Activated naive CD4-positive, alpha-beta T cell treated with anti-CD3 and anti-CD28 coated beads for 36 hours (primary cell): ENCODE results near the gene EVL. TPM values are rescaled to one million over a fixed set of nuclear protein-coding genes. Genes with fewer than 3 reads are reported as not detected.

ENCODE experiments used
- CTCF ChIA-PET: fragments of 350-600 bp; sonication (Branson Sonifier 250); formaldehyde crosslinking; loops from one replicate; lab custom pipeline; 2021; ENCODE audit warnings: antibody characterized with exemption; lab: Charles Lee
- DNase-seq: peaks from one replicate; pipeline ENCODE4 v3.0.0-alpha.2; 2020
- H3K27ac Mint-ChIP-seq: one replicate; pipeline ENCODE4 v1.8.0; 2021; ENCODE audit warnings: mild to moderate bottlenecking, mixed read lengths
- H3K27me3 Mint-ChIP-seq: one replicate; pipeline ENCODE4 v1.8.0; 2021; ENCODE audit warnings: low read depth, mixed read lengths
- H3K36me3 Mint-ChIP-seq: one replicate; pipeline ENCODE4 v1.8.0; 2021; ENCODE audit warnings: low read depth, mixed read lengths
- H3K4me1 Mint-ChIP-seq: one replicate; pipeline ENCODE4 v1.8.0; 2021; ENCODE audit warnings: low read depth, mixed read lengths
- H3K4me3 Mint-ChIP-seq: one replicate; pipeline ENCODE4 v1.8.0; 2021; ENCODE audit warnings: mild to moderate bottlenecking, moderate library complexity, mixed read lengths
- H3K9me3 Mint-ChIP-seq: one replicate; pipeline ENCODE4 v1.8.0; 2021; ENCODE audit warnings: mixed read lengths
- intact Hi-C: fragments of 100-400 bp; cut with micrococcal nuclease; formaldehyde crosslinking; loops from one replicate; pipeline ENCODE4 v1.15.1; 2023
- total RNA-seq, 2 experiments: library from RNA; stranded (reverse); gene quantifications; one replicate each; pipeline ENCODE4 v1.2.3, GENCODE V29; 2021

The EVL gene
- total RNA-seq, 2 experiments from 2014 or later, result 173 to 175 TPM

- H3K4me1 Mint-ChIP-seq, result peaks cover 16% of the 10 kb centered on the region
- intact Hi-C loops, result no loop called here
- CTCF ChIA-PET, result interaction anchor here (0.5 kb wide), 1 partner anchor 86 kb away, joined by 3 read pairs; no protein-coding TSS in a partner anchor
- H3K27ac Mint-ChIP-seq, result peak overlapping the region; percentile 59
- DNase-seq, result no peak
- no peaks in the 10 kb centered on the region for H3K27me3 Mint-ChIP-seq
- H3K36me3 Mint-ChIP-seq, result peaks cover 5% of the 10 kb centered on the region
- H3K4me3 Mint-ChIP-seq, result no peak overlapping the region
- no peaks in the 10 kb centered on the region for H3K9me3 Mint-ChIP-seq
Measured at GRCh38 chr14:100146531-100147091, 81.4 kb downstream of the EVL start.

GRCh38 chr14:100147181-100147631, 82.0 kb downstream of the EVL start:
- H3K27me3 Mint-ChIP-seq, result no peaks in the 10 kb centered on the region
- no peaks in the 10 kb centered on the region for H3K9me3 Mint-ChIP-seq
- CTCF ChIA-PET, result no interaction called here
- peak; percentile 50 for DNase-seq
- peak overlapping the region; percentile 77 for H3K27ac Mint-ChIP-seq
- peaks cover 5% of the 10 kb centered on the region for H3K36me3 Mint-ChIP-seq
- peaks cover 16% of the 10 kb centered on the region for H3K4me1 Mint-ChIP-seq
- H3K4me3 Mint-ChIP-seq, result peak overlapping the region; percentile 60
- intact Hi-C loops, result no loop called here

- no peak for DNase-seq
- peaks cover 4% of the 10 kb centered on the region for H3K36me3 Mint-ChIP-seq
- no peak overlapping the region for H3K27ac Mint-ChIP-seq
- intact Hi-C loops, result no loop called here
- H3K4me1 Mint-ChIP-seq, result peaks cover 16% of the 10 kb centered on the region
- H3K27me3 Mint-ChIP-seq, result no peaks in the 10 kb centered on the region
- H3K9me3 Mint-ChIP-seq, result no peaks in the 10 kb centered on the region
- CTCF ChIA-PET, result no interaction called here
- no peak overlapping the region for H3K4me3 Mint-ChIP-seq
Measured at GRCh38 chr14:100147691-100148464, 82.7 kb downstream of the EVL start.

DNA sequence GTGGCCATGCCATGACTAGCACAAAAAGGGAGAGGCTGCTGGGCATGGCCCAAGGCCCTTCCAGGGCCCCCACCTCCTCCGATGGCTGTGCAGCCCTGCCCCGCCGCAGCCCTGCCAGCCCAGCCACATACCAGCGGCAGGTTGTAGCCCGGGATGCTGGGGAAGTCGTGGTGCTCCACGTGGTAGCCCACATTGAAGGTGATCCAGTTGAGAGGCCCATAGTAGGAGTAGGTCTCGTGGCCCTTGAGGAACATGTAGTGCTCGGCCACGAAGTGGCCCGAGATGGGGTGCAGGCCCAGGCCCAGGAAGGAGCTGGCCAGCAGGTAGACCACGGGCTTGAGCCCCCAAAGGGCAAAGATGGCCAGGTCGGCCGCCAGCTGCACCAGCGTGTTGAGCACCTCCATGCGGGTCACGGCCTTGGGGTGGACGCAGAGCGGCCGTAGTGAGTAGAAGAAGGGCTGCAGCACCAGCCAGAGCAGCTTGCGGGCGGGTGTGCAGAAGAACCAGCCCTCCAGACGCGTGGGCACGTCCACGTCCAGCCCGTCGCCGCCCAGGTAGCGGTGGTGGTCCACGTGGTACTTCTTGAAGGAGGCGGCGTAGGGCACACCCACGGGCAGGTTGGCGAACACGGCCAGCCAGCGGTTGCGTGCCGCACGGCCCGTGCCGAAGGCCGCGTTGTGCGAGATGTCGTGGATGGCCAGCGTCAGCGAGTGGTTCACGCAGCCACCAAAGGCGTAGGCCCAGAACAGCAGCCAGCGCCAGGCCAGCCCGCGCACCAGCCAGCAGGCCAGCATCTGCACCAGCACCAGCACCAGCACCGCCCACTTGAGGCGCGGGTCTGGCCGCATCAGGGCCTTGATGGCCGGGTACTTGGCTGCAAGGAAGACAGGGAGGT, 83.9 kb downstream of the EVL start:
- Mint-ChIP-seq H3K36me3 (no peaks in the 10 kb centered on the region), H3K4me3 (no peak overlapping the region), H3K9me3 (no peaks in the 10 kb centered on the region), H3K4me1 (peaks cover 16% of the 10 kb centered on the region), H3K27me3 (no peaks in the 10 kb centered on the region), H3K27ac (no peak overlapping the region)
- no peak for DNase-seq
- intact Hi-C loops, result no loop called here
- CTCF ChIA-PET, result no interaction called here

DNA sequence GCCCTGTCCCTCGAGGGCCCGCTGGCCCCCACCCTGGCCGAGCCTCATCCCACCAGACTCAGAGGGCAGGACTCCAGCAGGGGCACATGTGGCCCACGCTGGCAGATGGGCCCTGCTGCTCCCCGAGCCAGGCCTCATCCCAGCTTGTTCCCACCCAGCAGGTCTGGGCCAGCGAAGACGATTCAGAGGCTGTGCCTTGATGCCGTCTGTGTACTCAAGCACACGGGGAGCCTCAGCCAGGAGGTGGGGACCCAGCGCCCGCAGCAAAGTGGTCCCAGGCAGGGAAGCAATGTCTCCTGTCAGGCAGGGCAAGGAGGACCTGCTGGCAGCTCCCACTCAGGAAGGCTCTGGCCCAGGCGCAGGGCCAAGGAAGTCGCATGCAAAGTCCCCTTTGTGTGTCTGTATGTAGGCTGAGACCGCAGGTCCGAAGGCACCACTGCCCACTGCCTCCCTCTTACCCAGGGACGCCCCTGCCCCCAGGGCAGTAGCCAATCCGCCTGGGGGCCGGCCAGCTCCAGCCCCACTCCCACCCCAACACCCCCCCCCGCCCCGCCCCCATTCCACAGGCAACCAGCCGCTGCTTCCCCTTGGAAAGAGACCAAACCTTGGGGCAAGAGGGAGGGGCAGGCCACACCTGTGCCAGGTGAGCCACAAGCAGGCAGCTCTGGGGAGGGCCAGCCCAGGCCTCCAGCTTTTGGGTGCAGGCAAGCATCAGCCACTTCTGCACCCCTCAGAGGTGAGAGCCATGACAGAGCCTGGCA, 84.8 kb downstream of the EVL start:
- H3K9me3 Mint-ChIP-seq, result peaks cover 7% of the 10 kb centered on the region
- peaks cover 16% of the 10 kb centered on the region for H3K4me1 Mint-ChIP-seq
- H3K4me3 Mint-ChIP-seq, result no peak overlapping the region

DNA sequence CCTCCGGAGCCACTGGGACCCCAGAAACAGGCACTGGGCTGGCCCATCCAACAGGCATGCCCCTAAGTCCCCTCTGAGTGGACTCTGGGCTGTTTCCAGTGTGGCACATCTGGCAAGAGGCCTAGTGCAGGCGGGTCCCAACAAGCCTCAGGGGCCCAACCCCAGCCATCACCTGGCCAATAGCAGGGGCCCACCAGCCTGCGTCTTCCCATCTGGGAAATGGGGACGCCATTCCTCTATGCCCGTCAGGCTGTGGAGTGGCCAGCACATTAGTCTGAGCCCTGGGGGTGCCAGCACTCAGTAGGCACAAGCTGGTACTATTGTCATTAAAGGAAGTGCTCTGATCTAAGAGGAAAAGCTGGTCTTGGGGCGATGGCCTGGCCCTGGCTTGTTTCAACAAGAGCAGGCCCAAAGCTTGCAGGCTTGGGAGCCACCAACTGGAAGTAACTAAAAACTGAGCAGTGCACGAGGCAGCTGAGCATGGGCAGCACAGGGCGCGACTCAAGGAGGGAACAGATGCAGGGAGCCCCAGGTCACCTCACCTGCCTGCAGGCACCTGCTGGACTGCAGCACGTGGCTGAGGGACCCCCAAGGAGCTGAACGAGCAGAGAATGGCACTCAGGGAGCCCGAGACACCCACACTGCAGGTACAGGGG, 85.8 kb downstream of the EVL start:
- no peak for DNase-seq
- Mint-ChIP-seq H3K36me3 (peaks cover 4% of the 10 kb centered on the region), H3K4me1 (peaks cover 16% of the 10 kb centered on the region), H3K27ac (no peak overlapping the region), H3K9me3 (peaks cover 10% of the 10 kb centered on the region), H3K4me3 (no peak overlapping the region), H3K27me3 (no peaks in the 10 kb centered on the region)
- intact Hi-C loops, result no loop called here
- CTCF ChIA-PET, result interaction anchor here (0.6 to 2.1 kb wide), 2 partner anchors 80 to 121 kb away, joined by 3 to 5 read pairs; no protein-coding TSS in a partner anchor

More for the DNA sequence above, 84.8 kb downstream of the EVL start:
- intact Hi-C loops, result no loop called here
- no peak overlapping the region for H3K27ac Mint-ChIP-seq
- DNase-seq, result no peak
- no peaks in the 10 kb centered on the region for H3K27me3 Mint-ChIP-seq
- H3K36me3 Mint-ChIP-seq, result peaks cover 3% of the 10 kb centered on the region
- CTCF ChIA-PET, result no interaction called here

GRCh38 chr14:100152091-100152490, 86.9 kb downstream of the EVL start:
- intact Hi-C loops, result no loop called here
- Mint-ChIP-seq H3K27ac (no peak overlapping the region), H3K36me3 (peaks cover 4% of the 10 kb centered on the region), H3K27me3 (peaks cover 2% of the 10 kb centered on the region), H3K4me1 (peaks cover 8% of the 10 kb centered on the region), H3K4me3 (no peak overlapping the region), H3K9me3 (peaks cover 10% of the 10 kb centered on the region)
- no peak for DNase-seq
- CTCF ChIA-PET, result interaction anchor here (1.0 to 2.1 kb wide), 3 partner anchors 34 to 168 kb away, joined by 3 to 5 read pairs (median 3); no protein-coding TSS in a partner anchor

- peaks cover 4% of the 10 kb centered on the region for H3K36me3 Mint-ChIP-seq
- H3K27ac Mint-ChIP-seq, result no peak overlapping the region
- CTCF ChIA-PET, result interaction anchor here (0.7 kb wide), 1 partner anchor 71 kb away, joined by 6 read pairs; no protein-coding TSS in a partner anchor
- intact Hi-C loops, result no loop called here
- no peak for DNase-seq
- H3K4me1 Mint-ChIP-seq, result no peaks in the 10 kb centered on the region
- peaks cover 11% of the 10 kb centered on the region for H3K27me3 Mint-ChIP-seq
- no peak overlapping the region for H3K4me3 Mint-ChIP-seq
- H3K9me3 Mint-ChIP-seq, result peaks cover 10% of the 10 kb centered on the region
Measured at GRCh38 chr14:100153560-100153959, 88.3 kb downstream of the EVL start.

DNA sequence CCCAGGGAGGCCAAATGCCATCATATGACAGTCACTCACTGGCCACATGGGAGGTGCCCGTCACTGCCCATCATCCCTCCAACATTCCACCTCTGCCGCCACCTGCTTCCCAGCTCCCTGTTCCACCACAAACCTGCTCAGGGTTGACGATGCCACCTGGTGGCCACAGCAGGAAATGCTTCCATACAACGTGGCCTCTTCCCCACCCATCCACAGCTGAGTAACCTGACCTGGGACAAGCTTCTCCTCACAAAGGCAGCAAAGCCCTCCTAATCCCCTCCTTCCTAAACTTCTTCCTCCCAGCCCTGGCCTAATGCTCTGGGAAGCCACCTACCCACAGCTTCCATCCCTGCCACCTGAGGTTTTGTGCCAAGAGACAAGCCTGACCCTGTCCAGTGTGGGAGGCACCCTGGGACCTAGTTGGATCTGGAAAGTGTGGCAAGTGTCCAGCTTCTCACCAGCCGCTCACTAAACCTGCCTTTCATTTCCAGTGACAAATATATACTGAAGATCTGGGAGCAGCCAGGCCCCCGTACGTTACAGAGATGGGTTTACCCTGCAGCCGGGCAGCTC, 89.9 kb downstream of the EVL start:
- intact Hi-C loops, result loop anchor here (2.0 to 5.0 kb wide), 2 partner anchors 82 to 98 kb away; no protein-coding TSS in a partner anchor
- CTCF ChIA-PET, result interaction anchor here (0.6 to 3.5 kb wide), 21 partner anchors 12 to 184 kb away, joined by 3 to 14 read pairs (median 4); no protein-coding TSS in a partner anchor
- H3K27me3 Mint-ChIP-seq, result peaks cover 16% of the 10 kb centered on the region
- no peaks in the 10 kb centered on the region for H3K4me1 Mint-ChIP-seq
- peaks cover 4% of the 10 kb centered on the region for H3K36me3 Mint-ChIP-seq
- DNase-seq, result peak; percentile 60
- H3K27ac Mint-ChIP-seq, result no peak overlapping the region
- peaks cover 10% of the 10 kb centered on the region for H3K9me3 Mint-ChIP-seq
- no peak overlapping the region for H3K4me3 Mint-ChIP-seq

DNA sequence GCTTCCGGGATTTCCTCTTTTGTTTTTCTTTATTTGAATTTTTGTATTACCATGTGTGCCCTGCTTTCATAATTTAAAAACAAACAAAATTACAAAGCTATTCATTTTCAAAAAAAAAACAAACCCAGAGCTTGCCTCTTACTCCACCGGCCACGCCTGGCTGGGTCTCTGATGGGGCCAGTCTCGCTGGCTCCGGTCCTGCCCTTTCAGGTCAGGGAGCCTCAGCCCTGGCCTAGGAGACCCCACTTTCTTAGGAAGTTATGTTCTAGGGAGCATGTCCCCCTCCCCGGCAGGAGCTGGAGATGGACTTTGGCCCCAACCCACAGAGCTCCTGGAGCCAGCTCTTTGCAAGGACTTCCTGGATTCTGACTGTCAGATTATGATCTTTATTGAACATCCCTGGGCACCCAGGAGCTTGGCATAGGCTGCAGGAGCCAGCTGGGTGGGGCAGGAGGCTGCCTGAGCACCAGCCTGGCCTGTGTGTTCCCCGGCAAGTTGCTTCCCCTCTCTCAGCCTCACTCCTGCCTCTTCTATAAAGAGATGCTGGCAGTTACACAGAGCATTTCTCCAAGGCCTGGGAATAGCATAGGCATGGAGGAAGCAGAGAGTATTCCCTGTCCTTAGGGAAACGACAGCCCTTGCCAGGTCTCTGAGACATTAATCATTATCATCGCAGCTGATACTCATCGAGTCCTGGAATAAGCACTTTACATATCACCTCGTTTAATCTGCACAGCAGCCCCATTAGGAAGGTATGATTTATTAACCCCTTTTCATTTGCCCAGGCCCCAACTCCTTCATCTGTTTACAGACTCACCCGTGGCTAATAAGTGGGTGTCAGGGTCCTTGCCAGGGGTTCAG, 90.8 kb downstream of the EVL start:
- H3K4me3 Mint-ChIP-seq, result no peak overlapping the region
- peaks cover 21% of the 10 kb centered on the region for H3K27me3 Mint-ChIP-seq
- H3K9me3 Mint-ChIP-seq, result peaks cover 10% of the 10 kb centered on the region
- DNase-seq, result no peak
- no peak overlapping the region for H3K27ac Mint-ChIP-seq
- intact Hi-C loops, result loop anchor here (2.0 to 5.0 kb wide), 2 partner anchors 83 to 99 kb away; no protein-coding TSS in a partner anchor
- CTCF ChIA-PET, result interaction anchor here (0.6 to 3.5 kb wide), 22 partner anchors 13 to 202 kb away, joined by 3 to 14 read pairs (median 4); no protein-coding TSS in a partner anchor
- H3K4me1 Mint-ChIP-seq, result no peaks in the 10 kb centered on the region
- peaks cover 4% of the 10 kb centered on the region for H3K36me3 Mint-ChIP-seq
